Thyroid gland (tissue), 4 donors: ENCODE data around the gene LRFN5. TPM values are rescaled to one million over a fixed set of nuclear protein-coding genes. Genes with fewer than 3 reads are reported as not detected.

Experiments
- DNase-seq, 2 donors: peaks; one replicate each; pipeline ENCODE4 v3.0.0-alpha.2; 2019
- H3K27ac ChIP-seq, 3 donors: fragments of 200-600 bp; sonication (generic); 1 replicate in 2 of 3; 2 replicates in 1 of 3; pipeline ENCODE4 v1.5.1; 2016 to 2019; ENCODE audit warnings: mild to moderate bottlenecking in 1 of 3, moderate library complexity in 1 of 3
- H3K27me3 ChIP-seq: fragments of 200-600 bp; sonication (generic); one replicate; pipeline ENCODE4 v1.5.1; 2019
- H3K36me3 ChIP-seq, 2 donors: fragments of 200-600 bp; sonication (generic); one replicate each; pipeline ENCODE4 v1.5.1; 2016 to 2019
- H3K4me1 ChIP-seq, 2 donors: fragments of 200-600 bp; sonication (generic); one replicate each; pipeline ENCODE4 v1.5.1; 2017 to 2019
- H3K4me3 ChIP-seq, 3 donors: fragments of 200-600 bp; sonication (generic); replicated peaks in 1 of 3; 1 replicate in 2 of 3; 2 replicates in 1 of 3; pipeline ENCODE4 v1.5.1; 2016; ENCODE audit warnings: mild to moderate bottlenecking in 1 of 3
- H3K9me3 ChIP-seq: fragments of 200-600 bp; sonication (generic); one replicate; pipeline ENCODE4 v1.5.1; 2017
- CTCF ChIP-seq, 6 experiments: fragments of 200-600 bp in 3 of 6; fragments of 450-650 bp in 3 of 6; sonication (generic) in 3 of 6; IDR thresholded peaks; one replicate each; pipeline ENCODE4 v1.5.1; 2016 to 2019; ENCODE audit warnings: antibody characterized with exemption in 6 of 6, mild to moderate bottlenecking in 2 of 6, inconsistent platforms in 1 of 6, moderate library complexity in 1 of 6
- POLR2A ChIP-seq, 2 donors: fragments of 450-650 bp; IDR thresholded peaks; one replicate each; pipeline ENCODE4 v1.6.1; 2017; ENCODE audit warnings: antibody characterized with exemption in 2 of 2, mild to moderate bottlenecking in 2 of 2, moderate library complexity in 1 of 2
- WGBS, 2 donors: methylation state at CpG; one replicate each; pipeline ENCODE4 v1.1.5; 2017; 5-methylcytosine and 5-hydroxymethylcytosine counted together
- intact Hi-C: fragments of 100-400 bp; cut with DNase I; formaldehyde crosslinking; loops from one replicate; pipeline ENCODE4 v1.15.1; 2023
- small RNA-seq: library from RNA; depleted of rRNA; stranded (forward); fragments of <200 nt; gene quantifications from one replicate; pipeline ENCODE3, GENCODE V24; 2016
- total RNA-seq, 4 donors: library from RNA; depleted of rRNA; stranded (reverse); fragments of >200 nt; gene quantifications; one replicate each; pipeline ENCODE4 v1.2.3, GENCODE V29; 2016

LRFN5 gene
- total RNA-seq, 4 donors from 2014 or later: 1.5 to 5.3 (median 3.2) TPM

- H3K36me3 ChIP-seq: no peaks in the 10 kb centered on the region
- no peak overlapping the region for H3K4me3 ChIP-seq
- H3K27me3 ChIP-seq: no peaks in the 10 kb centered on the region
- H3K27ac ChIP-seq: no peak overlapping the region
- intact Hi-C loops: no loop called here
- DNase-seq: no peak
- H3K9me3 ChIP-seq: no peaks in the 10 kb centered on the region
- TF ChIP-seq POLR2A (IDR thresholded peaks at IDR 0.05): no peak
- TF ChIP-seq CTCF (IDR thresholded peaks at IDR 0.05): no peak
- H3K4me1 ChIP-seq: no peaks in the 10 kb centered on the region
These were observed 309.1 kb downstream of the LRFN5 start for GRCh38 chr14:41915732-41916131.

DNA sequence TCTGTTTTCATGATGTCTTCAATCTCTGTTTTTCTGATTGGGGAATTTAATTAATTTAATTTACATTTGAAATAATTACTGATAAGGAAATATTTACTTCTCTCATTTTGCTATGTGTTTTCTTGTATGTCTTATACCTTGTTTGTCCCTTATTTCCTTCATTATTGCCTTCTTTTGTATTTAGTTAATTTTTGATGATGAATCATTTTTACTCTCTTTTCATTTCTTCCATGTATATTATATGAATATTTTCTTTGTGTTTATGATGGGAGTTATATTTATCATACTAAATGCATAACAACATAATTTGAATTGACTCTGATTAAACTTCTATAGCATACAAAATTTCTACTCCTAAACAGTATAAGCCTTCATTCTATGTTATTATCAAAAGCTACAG lies 309.6 kb downstream of the LRFN5 start:
- Histone ChIP-seq H3K27me3 (no peaks in the 10 kb centered on the region), H3K4me1 (no peaks in the 10 kb centered on the region), H3K4me3 (no peak overlapping the region), H3K36me3 (no peaks in the 10 kb centered on the region), H3K27ac (no peak overlapping the region), H3K9me3 (no peaks in the 10 kb centered on the region)
- intact Hi-C loops: no loop called here
- no peak for TF ChIP-seq POLR2A (IDR thresholded peaks at IDR 0.05)
- no peak for TF ChIP-seq CTCF (IDR thresholded peaks at IDR 0.05)
- no peak for DNase-seq

DNA sequence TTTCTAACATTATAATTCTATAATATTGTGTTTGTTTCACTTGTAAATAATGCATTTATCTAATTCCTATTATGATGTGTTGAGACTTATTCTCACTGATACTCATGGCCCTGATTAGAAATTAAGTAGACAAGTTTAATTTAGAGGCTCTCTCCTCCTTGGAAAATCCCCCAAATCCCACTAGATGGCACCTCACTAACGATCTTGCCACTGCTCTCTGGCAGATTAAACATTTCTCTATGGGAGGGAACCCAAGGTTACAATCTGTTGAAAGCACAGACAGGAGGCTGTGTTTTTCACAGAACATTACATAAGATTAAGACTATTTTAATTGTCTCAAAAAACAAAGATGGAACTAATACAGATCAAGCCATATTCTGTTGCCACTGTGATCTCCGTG lies 318.7 kb downstream of the LRFN5 start:
- no peaks in the 10 kb centered on the region for H3K27me3 ChIP-seq
- H3K4me3 ChIP-seq: no peak overlapping the region
- TF ChIP-seq CTCF (IDR thresholded peaks at IDR 0.05) (no peak), POLR2A (IDR thresholded peaks at IDR 0.05) (no peak)
- no peaks in the 10 kb centered on the region for H3K4me1 ChIP-seq
- H3K36me3 ChIP-seq: no peaks in the 10 kb centered on the region
- intact Hi-C loops: no loop called here
- DNase-seq: no peak
- no peaks in the 10 kb centered on the region for H3K9me3 ChIP-seq
- 36 to 43% methylated on average over 2 of the region's 2 CpGs for WGBS, 2 donors
- H3K27ac ChIP-seq: no peak overlapping the region

- 74 to 76% methylated on average over 7 of the region's 7 CpGs for WGBS, 2 donors
- Histone ChIP-seq H3K27me3 (no peaks in the 10 kb centered on the region), H3K4me1 (no peaks in the 10 kb centered on the region), H3K9me3 (no peaks in the 10 kb centered on the region), H3K36me3 (no peaks in the 10 kb centered on the region), H3K27ac (no peak overlapping the region), H3K4me3 (no peak overlapping the region)
- TF ChIP-seq POLR2A (IDR thresholded peaks at IDR 0.05): no peak
- no peak for TF ChIP-seq CTCF (IDR thresholded peaks at IDR 0.05)
- DNase-seq: no peak
- intact Hi-C loops: no loop called here
These were observed 343.9 kb downstream of the LRFN5 start for GRCh38 chr14:41950428-41951151.

Small RNA genes within 50 kb of the gene (small RNA-seq; reads per million reads assigned to genes)
- not detected for gene RF00322
